HG02885 (cell line): ENCODE results near the gene HMX1.

Experiments
- ATAC-seq: cut with Tn5 transposase; IDR thresholded peaks from one replicate; pipeline ENCODE4 v1.9.1; 2021; ENCODE audit warnings: mild to moderate bottlenecking; ENCODE audit not compliant: unreplicated experiment, poor library complexity

HMX1 gene

DNA sequence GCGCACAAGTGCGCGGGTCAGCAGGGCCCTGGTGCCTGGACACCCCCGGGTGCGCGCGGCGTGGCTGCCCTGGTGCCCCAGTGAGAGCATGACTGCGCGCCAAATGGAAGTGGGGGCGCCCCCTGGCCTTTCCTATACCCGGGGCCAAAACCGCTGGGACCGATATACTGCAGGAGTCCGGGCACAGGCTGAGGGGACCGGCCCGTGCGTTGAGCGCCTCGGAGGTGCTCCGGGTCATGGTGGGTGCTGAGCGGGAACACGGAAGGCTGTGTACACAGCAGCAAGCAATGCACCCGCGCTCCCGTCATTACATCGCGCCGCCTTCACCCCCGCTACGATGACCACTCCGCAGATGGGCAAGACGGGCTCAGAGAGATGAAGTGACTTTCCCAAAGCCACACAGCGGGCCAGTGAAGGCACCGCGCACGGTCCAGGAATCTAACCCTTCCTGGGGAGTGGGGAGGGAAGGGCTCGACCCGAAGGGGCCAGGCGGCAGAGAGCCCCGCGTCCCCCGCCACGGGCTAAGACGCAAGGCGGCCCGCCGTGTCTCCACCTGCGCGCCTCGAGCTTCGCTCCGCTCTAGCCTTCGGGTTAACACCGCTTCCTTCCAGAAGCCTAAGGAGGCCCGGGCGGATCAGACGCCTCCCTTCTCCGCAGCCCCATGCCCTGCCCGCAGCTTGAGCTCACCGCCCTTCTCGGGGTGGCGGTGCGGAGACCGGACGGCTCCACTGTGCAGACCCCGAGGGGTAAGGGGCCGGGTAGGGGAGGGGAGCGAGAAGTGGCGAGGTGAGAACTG, 11.3 kb downstream of the HMX1 start:
- no peak for ATAC-seq

DNA sequence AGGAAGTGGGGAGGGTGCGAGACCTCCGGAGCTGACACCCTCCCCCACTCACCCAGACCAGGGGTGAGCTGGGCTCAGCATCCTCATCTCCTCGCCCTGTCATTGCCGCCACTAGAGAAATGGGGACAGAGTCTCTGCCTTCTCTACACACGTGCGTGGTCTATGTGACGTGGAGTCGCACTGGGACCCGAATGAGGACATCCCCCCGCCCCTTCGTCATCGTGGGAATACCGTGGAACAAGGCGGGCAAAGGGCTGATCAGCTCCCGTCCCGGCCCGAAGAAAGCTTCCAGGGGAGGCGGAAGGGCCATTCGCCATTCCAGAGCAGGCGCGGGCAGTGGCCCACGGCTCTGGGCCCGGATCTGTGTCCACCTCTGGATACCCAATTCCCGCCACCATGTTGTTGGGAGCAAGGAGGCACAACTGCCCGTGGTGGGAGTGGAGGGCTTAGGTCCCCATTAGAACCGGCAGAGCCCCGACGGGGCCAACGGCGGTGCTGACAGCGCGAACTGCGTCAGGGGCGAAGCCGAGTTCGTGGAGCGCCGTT, 12.0 kb downstream of the HMX1 start:
- ATAC-seq = no peak

DNA sequence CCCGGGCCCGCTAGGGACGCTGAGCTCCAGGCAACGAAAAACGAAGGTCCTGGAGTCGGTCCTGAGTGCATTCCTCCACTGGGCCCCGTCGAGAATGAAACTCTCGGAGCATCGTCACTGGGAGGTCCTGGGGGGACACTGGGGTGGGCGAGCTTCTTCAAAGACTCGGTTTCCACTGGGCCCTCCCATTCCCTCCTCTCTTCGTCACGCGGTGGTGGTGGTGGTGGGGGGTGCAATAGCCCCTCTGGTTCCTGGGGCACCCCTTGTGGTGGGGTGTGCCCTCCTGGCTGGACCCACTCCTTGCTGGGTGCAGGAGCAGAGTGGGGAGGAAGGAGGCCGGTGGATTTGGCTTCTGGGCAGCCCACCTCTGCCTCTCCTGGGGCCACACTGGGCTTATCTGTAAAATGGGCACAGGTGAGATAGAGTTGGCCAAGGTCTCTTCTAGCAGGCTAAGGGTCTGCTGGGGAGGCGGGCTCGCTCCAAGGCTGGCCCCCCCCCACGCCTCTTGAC, 12.9 kb downstream of the HMX1 start:
- no peak for ATAC-seq

DNA sequence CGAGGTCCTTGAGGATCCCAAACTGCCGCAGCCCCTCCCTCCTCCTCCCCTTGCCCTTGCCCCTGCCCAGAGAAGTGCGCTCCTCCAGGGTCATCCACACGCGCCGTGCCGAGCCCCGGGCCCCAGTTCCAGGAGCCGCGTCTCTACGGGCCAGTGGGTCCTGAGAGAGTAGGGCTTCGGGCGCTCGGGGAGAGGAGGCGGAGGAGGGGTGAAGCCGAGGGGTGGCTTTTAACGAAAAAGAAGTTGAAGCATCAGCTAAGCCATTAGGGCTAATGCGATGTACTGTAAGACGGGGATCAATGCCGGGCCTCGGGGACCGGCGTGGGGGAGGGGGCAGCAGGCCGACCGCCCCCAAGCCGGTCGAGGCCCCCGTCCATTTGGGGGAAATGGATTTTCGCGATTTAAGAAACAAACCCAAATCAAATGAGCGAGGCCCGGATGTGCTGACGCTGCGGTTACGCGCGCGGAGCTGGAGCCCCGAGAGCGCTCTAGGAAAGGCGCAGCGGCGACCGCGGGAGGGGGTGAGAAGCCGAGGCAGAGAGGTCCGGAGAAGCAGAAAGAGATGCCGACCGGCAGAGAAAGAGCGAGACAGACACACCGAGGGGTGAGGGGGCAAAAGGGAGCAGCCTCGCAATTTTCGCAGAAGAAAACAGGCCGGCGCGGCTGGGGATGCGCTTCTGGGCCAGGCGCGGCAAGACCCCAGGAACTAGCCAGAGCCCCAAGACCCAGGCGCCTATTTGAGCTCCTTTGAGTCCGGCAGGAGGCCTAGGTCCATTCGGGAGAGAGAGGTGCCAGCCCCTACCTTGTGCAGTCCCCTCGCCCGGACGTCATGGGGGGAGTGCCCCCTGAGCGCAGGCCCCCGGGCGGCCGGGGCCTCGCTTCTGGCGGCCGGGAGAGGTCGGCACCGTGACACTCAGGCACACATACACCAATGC, 13.6 kb downstream of the HMX1 start:
- ATAC-seq = no peak

DNA sequence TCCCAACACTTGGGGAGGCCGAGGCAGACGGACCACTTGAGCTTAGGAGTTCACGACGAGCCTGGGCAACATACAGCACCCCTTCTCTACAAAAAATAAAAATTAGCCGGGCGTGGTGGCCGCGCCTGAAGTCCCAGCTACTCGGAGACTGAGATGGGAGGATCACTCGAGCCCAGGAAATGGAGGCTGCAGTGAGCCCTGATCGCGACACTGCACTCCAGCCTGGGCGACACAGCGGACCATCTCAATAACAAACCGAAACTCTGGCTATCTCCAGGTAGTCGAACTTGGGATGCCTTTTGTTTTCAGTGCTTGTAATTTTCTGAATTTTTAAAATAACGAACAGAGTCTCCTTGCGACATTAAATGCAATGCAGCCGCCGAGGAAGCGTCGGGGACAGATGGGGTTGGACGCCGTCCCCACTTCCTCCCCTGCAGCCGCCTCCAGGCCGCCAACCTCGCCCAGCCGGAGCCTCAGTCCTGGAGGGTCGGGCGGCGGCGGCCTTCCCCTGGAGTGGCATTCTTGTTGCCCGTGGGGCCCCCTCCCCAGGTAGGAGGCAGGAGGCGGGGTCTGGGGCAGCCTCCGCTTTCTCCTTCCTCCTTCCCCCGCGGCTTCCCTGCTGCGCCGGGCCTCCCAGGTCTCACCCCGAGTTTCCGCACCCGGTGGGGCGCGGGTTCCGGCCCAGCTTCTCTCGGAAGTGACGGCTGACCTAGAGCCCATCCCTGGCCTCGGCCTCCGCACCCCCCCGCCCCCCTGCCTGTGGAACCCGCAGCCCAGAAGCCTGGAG, 14.6 kb downstream of the HMX1 start:
- ATAC-seq = no peak

DNA sequence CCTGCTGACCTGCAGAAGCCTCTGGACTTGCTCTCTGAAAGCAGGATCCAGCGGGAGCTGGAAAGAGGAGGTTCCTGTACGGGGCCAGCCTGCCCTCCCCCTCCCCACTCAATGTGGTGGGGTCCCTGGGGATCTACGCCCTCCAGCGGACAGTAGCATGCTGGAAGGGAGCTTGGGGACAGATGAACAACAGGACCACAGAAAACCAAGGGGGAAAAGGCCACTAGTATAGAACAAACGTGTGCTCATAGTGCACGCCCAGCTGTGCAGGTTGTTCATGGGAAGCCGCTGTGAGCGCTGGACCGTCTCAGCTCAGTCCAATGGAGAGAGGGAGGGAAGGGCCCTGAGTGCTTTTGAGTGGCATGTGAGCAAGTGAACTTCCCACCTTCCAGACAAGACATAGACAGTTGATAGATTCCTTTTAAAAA, 15.8 kb downstream of the HMX1 start:
- no peak for ATAC-seq

DNA sequence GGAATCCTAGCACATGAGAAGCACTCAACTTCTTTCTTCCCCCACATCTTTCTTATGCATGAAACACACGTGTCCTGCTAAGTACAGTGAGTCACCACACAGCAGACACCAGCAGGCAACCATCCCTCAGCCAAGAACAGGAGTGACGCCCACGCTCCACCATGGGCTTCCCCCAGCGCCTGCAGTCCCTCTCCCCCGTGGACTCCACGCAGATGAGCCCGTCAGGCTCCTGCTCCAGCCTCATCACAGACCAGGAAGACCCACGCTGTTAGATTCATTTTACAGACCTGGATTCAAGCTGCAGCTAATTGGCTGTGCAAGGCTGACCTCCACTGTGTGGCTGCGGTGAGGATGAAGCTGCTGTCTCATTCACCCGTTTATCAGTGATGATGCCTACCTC, 16.7 kb downstream of the HMX1 start:
- no peak for ATAC-seq

DNA sequence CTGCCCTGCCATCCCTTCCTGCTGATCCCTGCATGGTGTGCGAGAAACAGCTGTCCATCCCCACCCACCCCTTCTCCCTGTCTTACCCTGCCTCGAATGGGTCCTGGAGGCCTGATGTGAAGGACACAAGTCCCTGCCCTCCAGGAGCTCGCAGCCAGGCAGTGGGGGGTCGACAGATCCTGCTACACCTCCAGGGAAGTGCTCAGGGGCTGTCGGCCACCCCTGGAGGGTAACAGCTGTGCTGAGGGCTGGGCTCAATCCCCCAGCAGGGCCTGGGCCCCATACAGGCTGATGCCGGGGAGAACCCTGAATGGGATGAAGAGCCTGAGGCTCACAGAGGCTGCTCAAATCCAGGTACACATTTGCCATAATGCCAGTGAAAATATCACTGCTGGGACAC, 17.6 kb downstream of the HMX1 start:
- ATAC-seq = no peak

DNA sequence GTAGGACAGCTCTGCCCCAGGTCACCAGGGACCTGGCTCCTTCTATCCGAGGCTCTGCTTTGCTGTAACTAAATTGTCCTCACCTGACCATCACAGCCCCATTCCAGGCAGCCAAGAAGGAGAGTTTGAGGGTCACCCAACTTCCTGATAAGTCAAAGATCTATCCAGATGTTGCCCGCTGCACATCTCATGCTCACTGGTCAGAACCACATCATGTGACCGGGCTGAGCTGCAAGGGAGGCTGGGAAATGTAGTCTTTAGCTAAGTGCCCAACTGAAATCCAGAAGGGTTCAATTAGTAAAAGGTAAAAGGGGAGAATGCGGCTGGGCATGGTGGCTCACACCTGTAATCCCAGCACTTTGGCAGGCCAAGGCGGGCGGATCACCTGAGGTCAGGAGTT, 18.4 kb downstream of the HMX1 start:
- ATAC-seq = no peak

DNA sequence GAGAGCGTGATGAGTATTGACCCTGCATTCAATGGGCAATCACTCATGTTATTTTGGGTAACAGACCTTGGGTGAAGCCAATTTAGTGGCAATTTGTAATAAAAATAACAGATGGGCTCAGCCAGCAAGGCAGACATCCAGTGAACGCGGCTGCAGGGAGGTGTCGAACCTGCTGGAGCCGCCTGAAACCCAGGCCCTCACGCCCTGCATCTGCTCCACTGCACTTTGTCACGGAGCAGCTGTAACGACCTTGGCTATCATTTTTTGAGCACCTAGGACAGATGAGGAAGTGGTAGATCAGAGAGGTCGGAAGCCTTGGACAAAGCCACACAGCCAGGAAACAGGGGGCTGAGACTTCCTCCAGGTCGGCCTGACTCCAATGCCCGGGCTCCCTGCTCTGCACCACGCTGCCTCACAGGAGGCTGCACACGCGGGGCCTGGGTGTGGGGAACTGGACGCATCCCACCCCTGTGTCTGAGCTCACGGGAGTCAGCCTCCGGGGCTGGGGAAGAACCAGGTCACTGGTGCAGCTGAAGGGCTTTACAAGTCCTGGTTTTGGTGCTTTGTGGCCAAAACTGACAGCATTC, 19.4 kb downstream of the HMX1 start:
- ATAC-seq = no peak

DNA sequence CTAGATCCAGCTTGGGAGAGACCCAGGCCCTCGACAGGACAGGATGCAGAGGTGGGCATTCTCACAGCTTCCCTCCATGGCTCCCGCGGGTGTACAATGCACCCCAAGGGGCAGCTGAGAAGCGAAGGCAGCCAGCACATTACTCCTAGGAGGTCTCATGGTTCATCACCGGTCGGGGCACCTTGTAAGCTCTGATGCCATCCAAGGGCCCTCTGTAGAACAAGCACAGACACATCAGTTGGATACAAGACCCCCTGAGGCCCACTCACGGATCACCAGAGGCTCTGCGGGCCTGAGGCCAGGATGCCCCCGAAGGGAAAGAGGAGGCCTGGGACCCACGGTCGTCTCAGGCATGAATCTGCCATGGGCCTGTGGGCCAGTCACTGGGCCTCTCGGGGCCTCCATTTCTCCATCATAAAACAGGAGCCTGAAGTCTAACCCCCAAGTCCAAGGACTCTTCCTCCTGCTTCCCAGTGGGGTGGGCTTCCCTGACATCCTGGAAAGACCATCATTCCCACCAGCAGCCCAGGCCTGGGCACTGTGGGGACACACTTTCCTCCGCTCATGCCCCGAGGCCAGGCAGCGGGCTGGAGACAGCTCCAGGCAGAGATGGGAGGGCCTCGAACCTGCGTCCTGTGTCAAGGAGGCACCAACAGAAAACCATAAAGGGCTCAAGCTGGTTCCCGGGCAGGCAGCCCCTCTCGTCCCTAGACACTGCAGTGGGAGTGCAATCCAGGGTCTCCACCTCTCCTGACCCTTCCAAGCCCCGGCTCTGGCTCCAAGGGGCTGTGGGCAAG, 20.1 kb downstream of the HMX1 start:
- no peak for ATAC-seq

DNA sequence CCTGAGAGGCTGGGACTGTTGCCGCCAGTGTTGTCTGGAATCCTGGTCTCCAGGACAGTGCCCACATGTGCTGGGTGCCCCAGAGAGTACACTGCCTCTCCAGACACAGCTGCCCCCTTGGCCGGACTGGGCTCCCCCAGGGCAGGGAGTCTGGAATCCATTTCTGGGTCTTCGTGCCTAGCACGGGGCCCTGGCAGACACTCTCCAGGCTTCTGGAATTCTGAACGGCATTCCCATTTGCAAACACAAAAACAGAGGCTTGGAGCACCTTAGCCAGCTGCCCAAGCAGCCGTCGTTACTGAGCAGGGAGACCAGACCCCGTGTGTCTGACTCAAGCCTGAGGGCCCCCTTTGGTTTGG, 20.8 kb downstream of the HMX1 start:
- no peak for ATAC-seq

DNA sequence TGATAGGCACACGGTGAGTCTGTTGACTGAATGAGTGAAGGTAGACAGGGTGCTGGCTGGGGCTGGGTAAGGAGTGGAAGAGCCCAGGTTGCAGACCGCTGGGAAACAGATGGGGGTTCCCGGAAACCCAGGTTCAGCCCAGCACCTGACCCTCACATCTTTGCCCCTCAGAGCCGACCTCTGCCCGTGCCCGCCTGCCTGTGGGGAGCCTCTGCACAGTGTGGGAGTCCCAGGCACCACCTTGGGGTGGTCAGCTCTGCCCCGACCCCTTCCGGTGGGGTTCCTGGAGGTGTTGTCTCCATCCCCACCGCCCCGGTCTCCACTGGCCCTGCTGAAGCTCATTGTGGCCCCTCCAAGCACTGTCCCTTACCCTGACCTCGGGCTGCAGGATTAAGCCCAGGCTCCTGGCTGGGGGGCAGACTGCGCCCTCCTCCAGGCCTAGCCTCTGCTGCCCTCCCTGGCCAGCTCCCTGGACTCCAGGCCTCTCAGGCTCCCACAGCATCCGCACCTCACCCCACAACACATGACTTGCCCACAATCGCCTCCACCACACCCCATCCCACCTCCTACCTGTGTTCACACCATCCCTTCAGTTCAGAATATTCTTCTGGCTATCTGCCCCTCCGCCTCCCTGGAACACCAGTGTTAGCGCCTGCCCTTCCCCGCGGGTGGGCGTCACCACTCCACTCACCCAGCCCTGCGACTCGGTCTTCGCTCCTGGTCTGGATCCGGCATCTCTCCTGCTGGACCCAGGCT, 21.4 kb downstream of the HMX1 start:
- no peak for ATAC-seq

DNA sequence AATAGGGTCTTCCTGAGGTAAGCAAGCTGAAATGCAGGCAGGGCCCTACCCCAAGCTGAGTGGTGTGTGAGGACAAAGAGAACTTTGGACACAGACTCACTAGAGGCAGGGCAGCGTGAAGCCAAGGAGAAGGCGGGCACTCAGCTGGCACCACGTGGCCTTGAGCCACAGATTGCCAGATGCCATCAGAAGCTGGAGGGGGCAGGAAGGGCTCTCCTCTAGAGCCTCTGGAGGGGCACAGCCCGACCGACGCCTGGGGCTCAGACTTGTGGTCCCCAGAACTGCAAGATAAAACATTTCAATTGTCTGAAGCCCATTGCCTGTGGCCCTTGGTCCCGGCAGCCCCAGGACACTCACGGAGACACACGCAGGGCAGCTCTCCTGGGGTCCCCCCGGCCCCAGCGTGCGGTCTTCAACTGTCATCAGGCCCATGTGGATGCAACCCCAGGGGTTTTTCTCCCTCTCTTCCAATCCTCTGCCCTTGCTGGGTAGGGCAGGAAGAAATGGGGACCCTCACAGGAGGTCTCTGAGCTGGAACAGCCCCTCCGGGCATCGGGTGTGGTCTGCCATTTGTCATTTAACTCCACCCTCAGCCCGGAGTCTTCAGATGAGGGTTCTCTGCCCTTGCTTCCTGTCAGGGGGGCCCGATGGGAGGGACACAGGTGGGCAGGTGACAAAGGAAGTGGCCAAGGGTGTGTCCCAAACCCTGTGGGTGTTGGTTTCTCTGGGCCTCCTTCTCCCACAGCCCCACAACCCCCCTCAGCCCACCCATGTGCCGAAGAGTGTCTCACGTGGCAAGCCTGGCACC, 22.2 kb downstream of the HMX1 start:
- no peak for ATAC-seq

DNA sequence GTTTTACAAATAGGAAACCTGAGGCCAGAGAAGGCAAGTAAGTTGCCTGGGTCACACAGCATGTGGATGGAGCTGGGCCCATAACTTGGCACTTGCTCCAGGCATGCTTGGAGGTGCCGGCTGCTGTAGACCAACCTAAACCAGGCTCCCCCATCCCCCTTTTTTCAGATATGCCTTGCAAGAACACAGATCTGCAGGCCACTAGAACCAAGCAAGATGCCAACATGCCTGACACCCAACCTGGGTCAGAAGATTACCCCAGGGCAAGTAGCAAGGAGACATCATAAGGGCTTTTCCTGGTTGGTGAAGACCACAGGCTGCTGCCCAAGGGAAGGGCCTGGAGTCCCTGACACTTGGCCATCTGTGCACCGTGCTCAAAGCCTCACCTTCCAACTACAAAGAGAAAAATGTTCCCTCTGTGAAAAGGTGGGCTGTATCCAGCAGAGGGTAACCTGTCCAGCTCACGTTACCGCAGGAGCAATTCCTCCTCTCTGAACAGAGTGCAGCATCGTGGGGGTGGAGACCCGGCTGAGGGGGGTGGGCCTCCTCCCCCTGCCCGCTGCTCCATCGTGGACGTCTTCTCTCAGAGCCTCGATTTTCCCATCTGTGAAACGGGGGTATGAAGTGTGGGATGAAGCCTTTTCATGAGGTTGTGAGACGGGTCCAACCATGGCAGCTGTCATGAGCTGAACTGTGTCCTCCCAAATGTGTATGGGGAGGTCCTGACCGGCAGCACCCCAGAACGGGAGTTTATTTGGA, 23.0 kb downstream of the HMX1 start:
- no peak for ATAC-seq

DNA sequence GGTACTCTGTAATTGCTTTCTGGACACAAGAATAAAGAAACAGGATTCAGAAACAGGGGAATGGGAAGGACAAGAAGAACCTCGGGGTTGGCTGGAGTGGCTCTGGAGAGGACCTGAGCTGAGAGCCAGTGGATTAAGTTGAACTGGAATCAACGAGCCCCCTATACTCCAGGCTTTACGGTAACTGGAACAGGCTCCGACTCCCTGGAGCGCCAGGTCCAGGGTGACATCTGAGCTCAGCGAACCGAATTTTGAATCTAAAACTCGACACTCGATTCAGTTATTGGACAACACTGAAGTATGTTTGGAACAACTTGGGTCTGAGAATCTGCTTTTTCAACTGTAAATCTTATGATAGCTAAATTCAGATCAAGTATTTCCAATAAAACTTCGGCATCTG, 23.9 kb downstream of the HMX1 start:
- no peak for ATAC-seq

DNA sequence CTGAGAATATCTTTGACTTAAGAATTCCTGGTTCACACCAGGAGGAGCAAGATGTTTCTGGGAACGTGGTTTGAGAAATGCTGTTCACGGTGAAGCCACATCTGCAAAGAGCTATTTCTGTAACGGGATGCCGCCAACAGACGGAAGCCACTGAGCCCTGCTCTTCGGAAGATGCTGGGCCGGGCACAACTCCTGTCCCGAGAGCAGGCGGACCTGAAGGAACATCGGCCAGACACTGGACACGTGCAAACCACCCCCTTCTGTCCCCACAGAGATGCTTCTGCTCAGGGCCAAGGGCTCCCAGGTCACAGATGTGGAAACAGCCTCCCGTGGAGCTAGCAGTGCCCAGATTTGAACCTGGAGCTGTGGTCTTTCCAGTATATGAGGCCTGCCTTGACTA, 24.3 kb downstream of the HMX1 start:
- no peak for ATAC-seq
